WTC11 (cell line): ENCODE results near the gene HOXA5.

Experiments
- ATF3 ChIP-seq: sonication (generic); formaldehyde crosslinking; conservative IDR thresholded peaks from 2 replicates; pipeline ENCODE4 v1.8.1; 2022; ENCODE audit warnings: mild to moderate bottlenecking, missing genetic modification reagents
- CTCF ChIP-seq: fragments of 200-600 bp; IDR thresholded peaks from 2 replicates; pipeline ENCODE4 v1.8.0; 2022; ENCODE audit warnings: antibody characterized with exemption
- EMX1 ChIP-seq: fragments of 250-450 bp; sonication (Bioruptor Pico); IDR thresholded peaks from 2 replicates; pipeline ENCODE4 v1.8.0; 2021; ENCODE audit warnings: mild to moderate bottlenecking
- FOXP1 ChIP-seq: sonication (generic); formaldehyde crosslinking; IDR thresholded peaks from 2 replicates; pipeline ENCODE4 v1.8.0; 2022; ENCODE audit warnings: missing genetic modification reagents, mild to moderate bottlenecking, moderate library complexity, borderline replicate concordance
- GTF2I ChIP-seq: fragments of 250-450 bp; sonication (Bioruptor Pico); conservative IDR thresholded peaks from 2 replicates; pipeline ENCODE4 v1.4.0; 2021; ENCODE audit warnings: mild to moderate bottlenecking
- MAX ChIP-seq: sonication (generic); formaldehyde crosslinking; IDR thresholded peaks from 2 replicates; pipeline ENCODE4 v1.8.0; 2022; ENCODE audit warnings: mild to moderate bottlenecking, missing genetic modification reagents
- NR2C2 ChIP-seq: sonication (generic); formaldehyde crosslinking; IDR thresholded peaks from 2 replicates; pipeline ENCODE4 v1.8.0; 2022; ENCODE audit warnings: mild to moderate bottlenecking, missing genetic modification reagents
- SMAD3 ChIP-seq: sonication (generic); formaldehyde crosslinking; IDR thresholded peaks from 2 replicates; pipeline ENCODE4 v1.8.0; 2022; ENCODE audit warnings: missing genetic modification reagents, mild to moderate bottlenecking, borderline replicate concordance
- TP53 ChIP-seq: sonication (generic); formaldehyde crosslinking; IDR thresholded peaks from 2 replicates; pipeline ENCODE4 v1.8.1; 2023; ENCODE audit warnings: mild to moderate bottlenecking, missing genetic modification reagents
- ZNF512 ChIP-seq: sonication (generic); formaldehyde crosslinking; IDR thresholded peaks from 2 replicates; pipeline ENCODE4 v1.8.1; 2022; ENCODE audit warnings: missing genetic modification reagents, borderline replicate concordance

GRCh38 chr7:27096768-27097514, 46.5 kb downstream of the HOXA5 start:
- TF ChIP-seq CTCF (no peak), FOXP1 (CRISPR knock-in tag) (no peak), ATF3 (CRISPR knock-in tag) (no peak), ZNF512 (no peak), SMAD3 (CRISPR knock-in tag) (no peak), TP53 (CRISPR knock-in tag) (no peak), EMX1 (CRISPR knock-in tag) (no peak), NR2C2 (CRISPR knock-in tag) (no peak), MAX (CRISPR knock-in tag) (no peak), GTF2I (CRISPR knock-in tag) (no peak)
